A549 (cell line): ENCODE measurements around the gene GAS7. TPM values are rescaled to one million over a fixed set of nuclear protein-coding genes. Genes with fewer than 3 reads are reported as not detected.

ENCODE experiments used
- ATAC-seq, 2 experiments: fragments of 200-7000 bp in 1 of 2; fragments of >200 bp in 1 of 2; cut with Nextera tagmentation in 1 of 2; cut with Tn5 transposase in 1 of 2; 3 replicates each; pipeline versions ENCODE4 v1.8.0 to v1.9.1; 2018 to 2020; ENCODE audit warnings: mild to moderate bottlenecking in 1 of 2, moderate library complexity in 1 of 2
- CTCF ChIA-PET: fragments of 300-600 bp; sonication (Branson Sonifier 250); formaldehyde crosslinking; extraction: SDS; loops from one replicate; lab custom pipeline; 2021; ENCODE audit warnings: antibody characterized with exemption, inconsistent platforms; lab: Yijun Ruan, JAX
- POLR2A ChIA-PET: fragments of 350-600 bp; formaldehyde crosslinking; extraction: SDS; loops from one replicate; lab custom pipeline; 2021; ENCODE audit warnings: antibody characterized with exemption, inconsistent platforms; lab: Yijun Ruan, JAX
- DNase-seq, 2 experiments: peaks; one replicate each; pipeline versions ENCODE4 v3.0.0 to v3.0.0-alpha.2; 2011 to 2016; ENCODE audit warnings: low read depth in 1 of 2, low spot score in 1 of 2
- FAIRE-seq: peaks from 2 replicates; lab custom pipeline; 2011; peaks lifted over from hg19 to GRCh38; lab: Jason Lieb, UNC
- H3K27ac ChIP-seq, 2 experiments: fragments of >200 bp; sonication (Bioruptor Twin); formaldehyde crosslinking; 3 replicates each; pipeline ENCODE4 v1.5.1; 2016 to 2017
- H3K4me1 ChIP-seq: fragments of >200 bp; sonication (Bioruptor Twin); formaldehyde crosslinking; 3 replicates; pipeline ENCODE4 v1.6.1; 2016
- H3K4me2 ChIP-seq: fragments of >200 bp; sonication (Bioruptor Twin); formaldehyde crosslinking; 3 replicates; pipeline ENCODE4 v1.6.1; 2016
- H3K4me3 ChIP-seq: fragments of >200 bp; sonication (Bioruptor Twin); formaldehyde crosslinking; 3 replicates; pipeline ENCODE4 v1.5.1; 2016
- H3K9me3 ChIP-seq: fragments of >200 bp; sonication (Bioruptor Twin); formaldehyde crosslinking; 3 replicates; pipeline ENCODE4 v1.6.1; 2016
- BCL3 ChIP-seq: fragments of >200 bp; sonication (Bioruptor Twin); formaldehyde crosslinking; IDR thresholded peaks from 3 replicates; pipeline ENCODE4 v1.6.1; 2016
- CEBPB ChIP-seq, 2 experiments: fragments of >200 bp in 1 of 2; sonication (Bioruptor Twin) in 1 of 2; formaldehyde crosslinking in 1 of 2; IDR thresholded peaks; 2 replicates each; pipeline ENCODE4 v1.6.1; 2012 to 2016
- CHD4 ChIP-seq: fragments of 200-600 bp; sonication (generic); IDR thresholded peaks from 2 replicates; pipeline ENCODE4 v1.6.1; 2016; ENCODE audit warnings: antibody characterized with exemption, mild to moderate bottlenecking, borderline replicate concordance
- CTCF ChIP-seq: fragments of >200 bp; sonication (Bioruptor Twin); formaldehyde crosslinking; IDR thresholded peaks from 3 replicates; pipeline ENCODE4 v1.5.1; 2016
- EHMT2 ChIP-seq: fragments of 200-600 bp; sonication (generic); IDR thresholded peaks from 2 replicates; pipeline ENCODE4 v1.6.1; 2016; ENCODE audit warnings: antibody characterized with exemption, low read depth, mild to moderate bottlenecking, moderate library complexity
- EP300 ChIP-seq, 2 experiments: fragments of >200 bp; sonication (Bioruptor Twin); formaldehyde crosslinking; IDR thresholded peaks; 2 replicates in 1 of 2; 3 replicates in 1 of 2; pipeline ENCODE4 v1.6.1; 2016 to 2017
- FOSB ChIP-seq: fragments of 250-450 bp; sonication (Bioruptor Pico); IDR thresholded peaks from 2 replicates; pipeline ENCODE4 v1.5.0; 2020; ENCODE audit warnings: mild to moderate bottlenecking, moderate library complexity
- FOXS1 ChIP-seq: fragments of 250-450 bp; sonication (Bioruptor Pico); IDR thresholded peaks from 2 replicates; pipeline ENCODE4 v1.5.0; 2020; ENCODE audit warnings: mild to moderate bottlenecking, moderate library complexity
- GATA3 ChIP-seq: IDR thresholded peaks from 2 replicates; pipeline ENCODE4 v1.6.1; 2012; ENCODE audit warnings: borderline replicate concordance
- HDAC2 ChIP-seq: fragments of 200-600 bp; sonication (generic); IDR thresholded peaks from 2 replicates; pipeline ENCODE4 v1.6.1; 2016
- HOXA7 ChIP-seq: fragments of 250-450 bp; sonication (Bioruptor Pico); IDR thresholded peaks from 2 replicates; pipeline ENCODE4 v1.5.0; 2020; ENCODE audit warnings: mild to moderate bottlenecking, moderate library complexity
- KDM5A ChIP-seq: fragments of 200-600 bp; sonication (generic); IDR thresholded peaks from 2 replicates; pipeline ENCODE4 v1.6.1; 2016; ENCODE audit warnings: antibody characterized with exemption, mild to moderate bottlenecking
- MAFK ChIP-seq: fragments of 450-650 bp; IDR thresholded peaks from 2 replicates; pipeline ENCODE4 v1.6.1; 2014; ENCODE audit not compliant: partially characterized antibody
- RAD21 ChIP-seq, 2 experiments: fragments of >200 bp in 1 of 2; sonication (Bioruptor Twin) in 1 of 2; formaldehyde crosslinking in 1 of 2; IDR thresholded peaks in 1 of 2; conservative IDR thresholded peaks in 1 of 2; 2 replicates in 1 of 2; 3 replicates in 1 of 2; pipeline ENCODE4 v1.6.1; 2012 to 2018; ENCODE audit warnings: inconsistent platforms in 1 of 2
- RARB ChIP-seq: fragments of 250-450 bp; sonication (Bioruptor Pico); IDR thresholded peaks from 2 replicates; pipeline ENCODE4 v1.8.0; 2021; ENCODE audit warnings: mild to moderate bottlenecking, moderate library complexity
- REST ChIP-seq: fragments of 200-600 bp; sonication (generic); IDR thresholded peaks from 2 replicates; pipeline ENCODE4 v1.6.1; 2016; ENCODE audit warnings: antibody characterized with exemption, mild to moderate bottlenecking, moderate library complexity
- ZC3H11A ChIP-seq: fragments of 450-650 bp; IDR thresholded peaks from 2 replicates; pipeline ENCODE4 v1.6.1; 2014; ENCODE audit warnings: antibody characterized with exemption, mild to moderate bottlenecking
- ZFP36 ChIP-seq: fragments of 450-650 bp; IDR thresholded peaks from 2 replicates; pipeline ENCODE4 v1.6.1; 2014; ENCODE audit warnings: borderline replicate concordance; ENCODE audit not compliant: partially characterized antibody
- ZNF302 ChIP-seq: fragments of 250-450 bp; sonication (Bioruptor Pico); IDR thresholded peaks from 2 replicates; pipeline ENCODE4 v1.9.0; 2021; ENCODE audit warnings: inconsistent platforms, mild to moderate bottlenecking, moderate library complexity
- ZSCAN20 ChIP-seq: fragments of 250-450 bp; sonication (Bioruptor Pico); IDR thresholded peaks from 2 replicates; pipeline ENCODE4 v1.8.0; 2022; ENCODE audit warnings: mild to moderate bottlenecking, moderate library complexity
- WGBS: methylation state at CpG from one replicate; pipeline ENCODE4 v1.1.6; 2017; ENCODE audit errors: missing lambda C conversion rate; 5-methylcytosine and 5-hydroxymethylcytosine counted together
- polyA plus RNA-seq, 4 experiments: library from polyadenylated mRNA; depleted of rRNA in 3 of 4; stranded (reverse); fragments of >200 nt; fragmentation: RNase III in 1 of 4; extraction: RNeasy Plus Mini Kit Qiagen cat#74134 plus additional on column Dnase treatment in 1 of 4; gene quantifications; 2 replicates in 3 of 4; 3 replicates in 1 of 4; pipeline ENCODE4 v1.2.3, GENCODE V29; 2011 to 2017
- TF ChIP-seq, protein P1 (sequence below): IDR thresholded peaks from 2 replicates; pipeline ENCODE4 v1.6.1; 2012
- TF ChIP-seq, protein P2 (sequence below): fragments of 250-450 bp; sonication (Bioruptor Pico); IDR thresholded peaks from 2 replicates; pipeline ENCODE4 v1.5.0; 2021; ENCODE audit warnings: mild to moderate bottlenecking, moderate library complexity, borderline replicate concordance

The GAS7 gene
- polyA plus RNA-seq, 2 of the 4 experiments (the other 2 are of a cell fraction) = 1.3 to 1.5 TPM

- H3K9me3 ChIP-seq = peaks cover 13% of the 10 kb centered on the region
- CTCF ChIA-PET = interaction anchor here (0.6 to 1.8 kb wide), 5 partner anchors 10 to 451 kb away, joined by 3 to 5 read pairs (median 3); no protein-coding TSS in a partner anchor
- no peak overlapping the region for H3K27ac ChIP-seq
- ATAC-seq = no peak
- DNase-seq = no peak
- 40% methylated on average over 4 of the region's 4 CpGs for WGBS
- no peaks in the 10 kb centered on the region for H3K4me1 ChIP-seq
- FAIRE-seq = no peak
- no peak for TF ChIP-seq KDM5A
- TF ChIP-seq ZFP36 = no peak
- no peak for TF ChIP-seq ZSCAN20 (CRISPR knock-in tag)
- no peak for TF ChIP-seq CTCF
- no peak for TF ChIP-seq EHMT2
- TF ChIP-seq MAFK = no peak
- POLR2A ChIA-PET = no interaction called here
- H3K4me3 ChIP-seq = no peak overlapping the region
- H3K4me2 ChIP-seq = no peak overlapping the region
Observed at GRCh38 chr17:10195090-10195805, 3.2 kb downstream of the GAS7 start.

DNA sequence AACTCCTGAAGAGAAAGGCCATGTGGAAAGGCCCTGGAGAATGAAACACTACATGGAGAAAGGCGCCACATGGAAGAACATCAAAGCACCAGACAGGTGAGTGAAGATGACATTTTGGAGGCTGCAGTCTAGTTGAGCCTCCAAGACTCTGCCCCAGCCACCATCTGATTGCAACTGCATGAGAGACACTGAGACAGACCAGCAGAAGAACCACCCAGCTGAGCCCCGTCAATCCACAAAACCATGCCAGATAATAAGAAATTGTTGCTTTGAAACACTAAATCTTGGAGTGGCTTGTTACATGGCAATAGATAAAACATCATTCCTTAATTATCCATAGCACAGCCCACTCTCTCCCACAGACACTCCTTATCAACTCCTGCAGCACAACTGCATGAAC lies 4.8 kb downstream of the GAS7 start:
- POLR2A ChIA-PET = no interaction called here
- WGBS = 82% methylated on average over 2 of the region's 2 CpGs
- CTCF ChIA-PET = no interaction called here
- TF ChIP-seq, protein P1, sequence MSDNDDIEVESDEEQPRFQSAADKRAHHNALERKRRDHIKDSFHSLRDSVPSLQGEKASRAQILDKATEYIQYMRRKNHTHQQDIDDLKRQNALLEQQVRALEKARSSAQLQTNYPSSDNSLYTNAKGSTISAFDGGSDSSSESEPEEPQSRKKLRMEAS = no peak
- TF ChIP-seq REST (no peak), HDAC2 (no peak), FOXS1 (CRISPR knock-in tag) (no peak), RAD21 (conservative IDR thresholded peaks at IDR 0.05 in 1 of 2, IDR thresholded peaks at IDR 0.05 in 1 of 2) (no peak), GATA3 (no peak), ZC3H11A (no peak), EP300 (IDR thresholded peaks at IDR 0.05) (no peak), RARB (CRISPR knock-in tag) (no peak), CHD4 (no peak), BCL3 (no peak), FOSB (no peak), CEBPB (IDR thresholded peaks at IDR 0.05) (no peak), ZNF302 (no peak), HOXA7 (CRISPR knock-in tag) (no peak)
- TF ChIP-seq, protein P2, sequence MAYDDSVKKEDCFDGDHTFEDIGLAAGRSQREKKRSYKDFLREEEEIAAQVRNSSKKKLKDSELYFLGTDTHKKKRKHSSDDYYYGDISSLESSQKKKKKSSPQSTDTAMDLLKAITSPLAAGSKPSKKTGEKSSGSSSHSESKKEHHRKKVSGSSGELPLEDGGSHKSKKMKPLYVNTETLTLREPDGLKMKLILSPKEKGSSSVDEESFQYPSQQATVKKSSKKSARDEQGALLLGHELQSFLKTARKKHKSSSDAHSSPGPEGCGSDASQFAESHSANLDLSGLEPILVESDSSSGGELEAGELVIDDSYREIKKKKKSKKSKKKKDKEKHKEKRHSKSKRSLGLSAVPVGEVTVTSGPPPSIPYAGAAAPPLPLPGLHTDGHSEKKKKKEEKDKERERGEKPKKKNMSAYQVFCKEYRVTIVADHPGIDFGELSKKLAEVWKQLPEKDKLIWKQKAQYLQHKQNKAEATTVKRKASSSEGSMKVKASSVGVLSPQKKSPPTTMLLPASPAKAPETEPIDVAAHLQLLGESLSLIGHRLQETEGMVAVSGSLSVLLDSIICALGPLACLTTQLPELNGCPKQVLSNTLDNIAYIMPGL (CRISPR knock-in tag) = no peak
- TF ChIP-seq, all 56 proteins: peak for 0
- peaks cover 13% of the 10 kb centered on the region for H3K9me3 ChIP-seq
- no peaks in the 10 kb centered on the region for H3K4me1 ChIP-seq
- H3K27ac ChIP-seq = no peak overlapping the region
- DNase-seq (no peak), FAIRE-seq (no peak), ATAC-seq (no peak)
- no peak overlapping the region for H3K4me3 ChIP-seq
- no peak overlapping the region for H3K4me2 ChIP-seq
